ENCODE measurements around the gene EPS8L2.

The EPS8L2 gene

GRCh38 chr11:693415-693831 lies 12.6 kb upstream of the EPS8L2 start:
- Histone ChIP-seq H3K9me3 (ENCODE audit: control extremely low read depth in 1 of 5, control insufficient read depth in 4 of 5, insufficient read depth in 2 of 5, low read depth in 1 of 5, low read length in 4 of 5) (no peaks in the 10 kb centered on the region), H3K36me3 (ENCODE audit: control insufficient read depth in 4 of 4, insufficient read depth in 4 of 4, low read length in 3 of 4) (peaks cover 0 to 30% (median 13%) of the 10 kb centered on the region in 4 experiments), H3K27me3 (replicated peaks in 2 of 5; ENCODE audit: control insufficient read depth in 4 of 5, insufficient read depth in 5 of 5, low read length in 4 of 5) (no peaks in the 10 kb centered on the region), H3K4me1 (ENCODE audit: control extremely low read depth in 1 of 4, control insufficient read depth in 4 of 4, insufficient read depth in 4 of 4, low read length in 3 of 4) (peaks cover 0 to 64% (median 37%) of the 10 kb centered on the region in 4 experiments), H3K4me3 (ENCODE audit: control insufficient read depth in 1 of 7, extremely low read depth in 1 of 7, insufficient read depth in 4 of 7, low read depth in 2 of 7, low read length in 6 of 7) (peak overlapping the region in 5 of 7 experiments; percentile 20 to 89 (median 49)), H3K27ac (ENCODE audit: insufficient read depth in 1 of 2, low read depth in 1 of 2, low read length in 2 of 2, poor library complexity in 1 of 2, severe bottlenecking in 2 of 2) (peak overlapping the region in 1 of 2 experiments; percentile 52)
- 50% methylated on average over 12 of the region's 13 CpGs for WGBS (ENCODE audit: insufficient coverage)
- ChIA-PET CTCF (interaction anchor here (0.6 to 1.6 kb wide), 8 partner anchors 13 to 215 kb away, joined by 3 to 4 read pairs (median 3); no protein-coding TSS in a partner anchor), POLR2A (interaction anchor here (0.5 to 0.8 kb wide), 2 partner anchors 12 to 117 kb away, joined by 3 to 4 read pairs; no protein-coding TSS in a partner anchor)
- DNase-seq, result no peak

- 61% methylated on average over 12 of the region's 15 CpGs for WGBS (ENCODE audit: insufficient coverage)
- CTCF ChIA-PET, result interaction anchor here (0.6 to 1.6 kb wide), 9 partner anchors 13 to 216 kb away, joined by 3 to 5 read pairs (median 3); no protein-coding TSS in a partner anchor
- peak overlapping the region in 5 of 7 experiments; percentile 20 to 89 (median 49) for H3K4me3 ChIP-seq (ENCODE audit: control insufficient read depth in 1 of 7, extremely low read depth in 1 of 7, insufficient read depth in 4 of 7, low read depth in 2 of 7, low read length in 6 of 7)
- no peak for DNase-seq
- POLR2A ChIA-PET, result interaction anchor here (0.8 kb wide), 1 partner anchor 11 kb away, joined by 3 read pairs; no protein-coding TSS in a partner anchor
- H3K27ac ChIP-seq (ENCODE audit: insufficient read depth in 1 of 2, low read depth in 1 of 2, low read length in 2 of 2, poor library complexity in 1 of 2, severe bottlenecking in 2 of 2), result no peak overlapping the region
- H3K9me3 ChIP-seq (ENCODE audit: control extremely low read depth in 1 of 5, control insufficient read depth in 4 of 5, insufficient read depth in 2 of 5, low read depth in 1 of 5, low read length in 4 of 5), result no peaks in the 10 kb centered on the region
- no peaks in the 10 kb centered on the region for H3K27me3 ChIP-seq (replicated peaks in 2 of 5; ENCODE audit: control insufficient read depth in 4 of 5, insufficient read depth in 5 of 5, low read length in 4 of 5)
- H3K4me1 ChIP-seq (ENCODE audit: control extremely low read depth in 1 of 4, control insufficient read depth in 4 of 4, insufficient read depth in 4 of 4, low read length in 3 of 4), result peaks cover 0 to 61% (median 34%) of the 10 kb centered on the region in 4 experiments
- H3K36me3 ChIP-seq (ENCODE audit: control insufficient read depth in 4 of 4, insufficient read depth in 4 of 4, low read length in 3 of 4), result peaks cover 0 to 24% (median 10%) of the 10 kb centered on the region in 4 experiments
Measured at GRCh38 chr11:693887-694562, 12.0 kb upstream of the EPS8L2 start.

- Histone ChIP-seq H3K27me3 (replicated peaks in 2 of 5; ENCODE audit: control insufficient read depth in 4 of 5, insufficient read depth in 5 of 5, low read length in 4 of 5) (no peaks in the 10 kb centered on the region), H3K9me3 (ENCODE audit: control extremely low read depth in 1 of 5, control insufficient read depth in 4 of 5, insufficient read depth in 2 of 5, low read depth in 1 of 5, low read length in 4 of 5) (no peaks in the 10 kb centered on the region), H3K27ac (ENCODE audit: insufficient read depth in 1 of 2, low read depth in 1 of 2, low read length in 2 of 2, poor library complexity in 1 of 2, severe bottlenecking in 2 of 2) (peak within 1 kb of the TSS; percentile 98 to 99), H3K4me3 (ENCODE audit: control insufficient read depth in 1 of 7, extremely low read depth in 1 of 7, insufficient read depth in 4 of 7, low read depth in 2 of 7, low read length in 6 of 7) (peak within 1 kb of the TSS; percentile 81 to 92 (median 85)), H3K36me3 (ENCODE audit: control insufficient read depth in 4 of 4, insufficient read depth in 4 of 4, low read length in 3 of 4) (peaks cover 0 to 19% (median 7%) of the 10 kb centered on the region in 4 experiments), H3K4me1 (ENCODE audit: control extremely low read depth in 1 of 4, control insufficient read depth in 4 of 4, insufficient read depth in 4 of 4, low read length in 3 of 4) (peaks cover 0 to 57% (median 29%) of the 10 kb centered on the region in 4 experiments)
- DNase-seq, result peak; percentile 97 to 99 (median 98)
- ChIA-PET POLR2A (interaction anchor here (0.7 kb wide), 1 partner anchor 12 kb away, joined by 3 read pairs; no protein-coding TSS in a partner anchor), CTCF (interaction anchor here (1.0 to 3.3 kb wide), 7 partner anchors 28 to 69 kb away, joined by 3 to 28 read pairs (median 4); no protein-coding TSS in a partner anchor)
- 3% methylated on average over 89 of the region's 103 CpGs for WGBS (ENCODE audit: insufficient coverage)
Measured at GRCh38 chr11:694563-695287, 11.3 kb upstream of the EPS8L2 start, which contains the start of gene DEAF1. TSS of gene DEAF1 (minus strand) at chr11:695222. CDS start at chr11:695047, 175 bp downstream.

- Histone ChIP-seq H3K9me3 (ENCODE audit: control extremely low read depth in 1 of 5, control insufficient read depth in 4 of 5, insufficient read depth in 2 of 5, low read depth in 1 of 5, low read length in 4 of 5) (no peaks in the 10 kb centered on the region), H3K36me3 (ENCODE audit: control insufficient read depth in 4 of 4, insufficient read depth in 4 of 4, low read length in 3 of 4) (peaks cover 0 to 20% (median 7%) of the 10 kb centered on the region in 4 experiments), H3K27ac (ENCODE audit: insufficient read depth in 1 of 2, low read depth in 1 of 2, low read length in 2 of 2, poor library complexity in 1 of 2, severe bottlenecking in 2 of 2) (peak overlapping the region; percentile 98 to 99), H3K4me1 (ENCODE audit: control extremely low read depth in 1 of 4, control insufficient read depth in 4 of 4, insufficient read depth in 4 of 4, low read length in 3 of 4) (peaks cover 0 to 55% (median 27%) of the 10 kb centered on the region in 4 experiments), H3K4me3 (ENCODE audit: control insufficient read depth in 1 of 7, extremely low read depth in 1 of 7, insufficient read depth in 4 of 7, low read depth in 2 of 7, low read length in 6 of 7) (peak overlapping the region; percentile 81 to 92 (median 85)), H3K27me3 (replicated peaks in 2 of 5; ENCODE audit: control insufficient read depth in 4 of 5, insufficient read depth in 5 of 5, low read length in 4 of 5) (no peaks in the 10 kb centered on the region)
- ChIA-PET CTCF (interaction anchor here (1.0 to 3.3 kb wide), 5 partner anchors 28 to 68 kb away, joined by 3 to 28 read pairs (median 5); no protein-coding TSS in a partner anchor), POLR2A (interaction anchor here (0.7 kb wide), 2 partner anchors 12 to 27 kb away, joined by 3 read pairs; no protein-coding TSS in a partner anchor)
- WGBS (ENCODE audit: insufficient coverage), result 0% methylated on average over 25 of the region's 25 CpGs
- no peak for DNase-seq
Measured at GRCh38 chr11:695288-695537, 10.8 kb upstream of the EPS8L2 start.

GRCh38 chr11:695538-696248 lies 10.3 kb upstream of the EPS8L2 start, which contains the start of gene TMEM80:
TSS of gene TMEM80 (plus strand) at chr11:695816. CDS start at chr11:695828, 12 bp downstream.
- POLR2A ChIA-PET, result interaction anchor here (0.7 kb wide), 1 partner anchor 26 kb away, joined by 3 read pairs; no protein-coding TSS in a partner anchor
- Histone ChIP-seq H3K27ac (ENCODE audit: insufficient read depth in 1 of 2, low read depth in 1 of 2, low read length in 2 of 2, poor library complexity in 1 of 2, severe bottlenecking in 2 of 2) (peak within 1 kb of the TSS; percentile 98 to 99), H3K36me3 (ENCODE audit: control insufficient read depth in 4 of 4, insufficient read depth in 4 of 4, low read length in 3 of 4) (peaks cover 0 to 18% (median 10%) of the 10 kb centered on the region in 4 experiments), H3K4me1 (ENCODE audit: control extremely low read depth in 1 of 4, control insufficient read depth in 4 of 4, insufficient read depth in 4 of 4, low read length in 3 of 4) (peaks cover 0 to 55% (median 27%) of the 10 kb centered on the region in 4 experiments), H3K27me3 (replicated peaks in 2 of 5; ENCODE audit: control insufficient read depth in 4 of 5, insufficient read depth in 5 of 5, low read length in 4 of 5) (no peaks in the 10 kb centered on the region), H3K4me3 (ENCODE audit: control insufficient read depth in 1 of 7, extremely low read depth in 1 of 7, insufficient read depth in 4 of 7, low read depth in 2 of 7, low read length in 6 of 7) (peak within 1 kb of the TSS; percentile 81 to 92 (median 85)), H3K9me3 (ENCODE audit: control extremely low read depth in 1 of 5, control insufficient read depth in 4 of 5, insufficient read depth in 2 of 5, low read depth in 1 of 5, low read length in 4 of 5) (no peaks in the 10 kb centered on the region)
- CTCF ChIA-PET, result interaction anchor here (1.0 to 3.3 kb wide), 5 partner anchors 27 to 68 kb away, joined by 3 to 28 read pairs (median 5); no protein-coding TSS in a partner anchor
- WGBS (ENCODE audit: insufficient coverage), result under 1% methylated on average over 91 of the region's 101 CpGs
- DNase-seq, result peak; percentile 98 to 99 (median 99)

GRCh38 chr11:696955-697491 lies 9.0 kb upstream of the EPS8L2 start:
- DNase-seq, result no peak
- CTCF ChIA-PET, result interaction anchor here (1.2 to 3.3 kb wide), 3 partner anchors 10 to 26 kb away, joined by 4 to 28 read pairs (median 4); no protein-coding TSS in a partner anchor
- H3K9me3 ChIP-seq (ENCODE audit: control extremely low read depth in 1 of 5, control insufficient read depth in 4 of 5, insufficient read depth in 2 of 5, low read depth in 1 of 5, low read length in 4 of 5), result no peaks in the 10 kb centered on the region
- no peaks in the 10 kb centered on the region for H3K27me3 ChIP-seq (replicated peaks in 2 of 5; ENCODE audit: control insufficient read depth in 4 of 5, insufficient read depth in 5 of 5, low read length in 4 of 5)
- WGBS (ENCODE audit: insufficient coverage), result 98% methylated on average over 7 of the region's 11 CpGs
- H3K27ac ChIP-seq (ENCODE audit: insufficient read depth in 1 of 2, low read depth in 1 of 2, low read length in 2 of 2, poor library complexity in 1 of 2, severe bottlenecking in 2 of 2), result peak overlapping the region in 1 of 2 experiments; percentile 99
- H3K36me3 ChIP-seq (ENCODE audit: control insufficient read depth in 4 of 4, insufficient read depth in 4 of 4, low read length in 3 of 4), result peaks cover 0 to 15% (median 10%) of the 10 kb centered on the region in 4 experiments
- peaks cover 0 to 45% (median 25%) of the 10 kb centered on the region in 4 experiments for H3K4me1 ChIP-seq (ENCODE audit: control extremely low read depth in 1 of 4, control insufficient read depth in 4 of 4, insufficient read depth in 4 of 4, low read length in 3 of 4)
- POLR2A ChIA-PET, result interaction anchor here (0.6 to 0.8 kb wide), 3 partner anchors 23 to 240 kb away, joined by 3 to 5 read pairs (median 4); no protein-coding TSS in a partner anchor
- H3K4me3 ChIP-seq (ENCODE audit: control insufficient read depth in 1 of 7, extremely low read depth in 1 of 7, insufficient read depth in 4 of 7, low read depth in 2 of 7, low read length in 6 of 7), result no peak overlapping the region

All from common myeloid progenitor, CD34-positive (primary cell).